ENCODE results near the gene OTX2.

OTX2 gene

GRCh38 chr14:56812364-56813141 lies 2.3 kb upstream of the OTX2 start:
- DNase-seq (ENCODE audit: low read depth in 2 of 2), result no peak

GRCh38 chr14:56811593-56812363 lies 1.5 kb upstream of the OTX2 start:
- no peak for DNase-seq (ENCODE audit: low read depth in 2 of 2)

- no peak for DNase-seq (ENCODE audit: low read depth in 2 of 2)
These were observed 735 bp upstream of the OTX2 start for GRCh38 chr14:56810836-56811592.

GRCh38 chr14:56809270-56810146 lies 771 bp downstream of the OTX2 start:
- no peak for DNase-seq (ENCODE audit: low read depth in 2 of 2)

GRCh38 chr14:56808383-56809269 lies 1.7 kb downstream of the OTX2 start:
- DNase-seq (ENCODE audit: low read depth in 2 of 2), result no peak

- no peak for DNase-seq (ENCODE audit: low read depth in 2 of 2)
These were observed 2.2 kb downstream of the OTX2 start for GRCh38 chr14:56808110-56808382.

GRCh38 chr14:56807386-56808109 lies 2.7 kb downstream of the OTX2 start:
- no peak for DNase-seq (ENCODE audit: low read depth in 2 of 2)

GRCh38 chr14:56806760-56807159 lies 3.5 kb downstream of the OTX2 start:
- no peak for DNase-seq (ENCODE audit: low read depth in 2 of 2)

- DNase-seq (ENCODE audit: low read depth in 2 of 2), result no peak
These were observed 4.1 kb downstream of the OTX2 start for GRCh38 chr14:56805992-56806727.

- DNase-seq (ENCODE audit: low read depth in 2 of 2), result no peak
These were observed 4.9 kb downstream of the OTX2 start for GRCh38 chr14:56805201-56805991.

GRCh38 chr14:56803816-56804535 lies 6.3 kb downstream of the OTX2 start:
- no peak for DNase-seq (ENCODE audit: low read depth in 2 of 2)

- DNase-seq (ENCODE audit: low read depth in 2 of 2), result no peak
These were observed 8.4 kb downstream of the OTX2 start for GRCh38 chr14:56801920-56802319.

- DNase-seq (ENCODE audit: low read depth in 2 of 2), result no peak
These were observed 11.0 kb downstream of the OTX2 start for GRCh38 chr14:56799343-56799645.

- no peak for DNase-seq (ENCODE audit: low read depth in 2 of 2)
These were observed 11.6 kb downstream of the OTX2 start for GRCh38 chr14:56798447-56799342.

- DNase-seq (ENCODE audit: low read depth in 2 of 2), result no peak
These were observed 12.5 kb downstream of the OTX2 start for GRCh38 chr14:56797569-56798446.

GRCh38 chr14:56797003-56797568 lies 13.2 kb downstream of the OTX2 start:
- no peak for DNase-seq (ENCODE audit: low read depth in 2 of 2)
